Lung (tissue), 12 donors: ENCODE data around the gene ACACA. TPM values are rescaled to one million over a fixed set of nuclear protein-coding genes. Genes with fewer than 3 reads are reported as not detected.

ENCODE experiments used
- ATAC-seq: fragments of 200-7000 bp; cut with Tn5 transposase; one replicate; pipeline ENCODE4 v1.9.1; 2020; ENCODE audit warnings: moderate number of reproducible peaks; ENCODE audit not compliant: insufficient read depth, low FRiP score
- DNase-seq, 3 donors: peaks; one replicate each; pipeline ENCODE4 v3.0.0-alpha.2; 2013 to 2017
- H3K27ac ChIP-seq, 2 donors: one replicate each; pipeline ENCODE4 v1.5.1; 2013; ENCODE audit warnings: mild to moderate bottlenecking in 2 of 2, moderate library complexity in 2 of 2, control low read depth in 1 of 2, inconsistent platforms in 1 of 2, low read depth in 1 of 2, low read length in 1 of 2
- H3K27me3 ChIP-seq, 3 donors: one replicate each; pipeline ENCODE4 v1.5.1; 2013; ENCODE audit warnings: low read length in 2 of 3; ENCODE audit not compliant: control insufficient read depth in 3 of 3, insufficient read depth in 3 of 3
- H3K36me3 ChIP-seq, 4 donors: one replicate each; pipeline ENCODE4 v1.5.1; 2013; ENCODE audit warnings: low read length in 4 of 4, mild to moderate bottlenecking in 1 of 4, moderate library complexity in 1 of 4; ENCODE audit not compliant: control insufficient read depth in 4 of 4, insufficient read depth in 4 of 4
- H3K4me1 ChIP-seq, 5 donors: one replicate each; pipeline ENCODE4 v1.5.1; 2013; ENCODE audit warnings: low read length in 5 of 5, mild to moderate bottlenecking in 2 of 5, moderate library complexity in 1 of 5; ENCODE audit not compliant: control insufficient read depth in 5 of 5, insufficient read depth in 5 of 5
- H3K4me3 ChIP-seq: one replicate; pipeline ENCODE4 v1.5.1; 2013; ENCODE audit warnings: mild to moderate bottlenecking, control low read depth, moderate library complexity
- H3K9ac ChIP-seq, 2 donors: one replicate each; pipeline ENCODE4 v1.5.1; 2013; ENCODE audit warnings: low read length in 2 of 2, control low read depth in 1 of 2; ENCODE audit not compliant: insufficient read depth in 1 of 2
- H3K9me3 ChIP-seq, 4 donors: one replicate each; pipeline ENCODE4 v1.5.1; 2013; ENCODE audit warnings: low read length in 3 of 4, mild to moderate bottlenecking in 1 of 4, moderate library complexity in 1 of 4; ENCODE audit not compliant: control insufficient read depth in 4 of 4, insufficient read depth in 3 of 4
- WGBS, 2 donors: extraction: QIAGEN DNeasy Blood & Tissue Kit; methylation state at CpG; one replicate each; pipeline ENCODE4 v1.1.7; 2013; 5-methylcytosine and 5-hydroxymethylcytosine counted together
- polyA plus RNA-seq, 2 donors: library from polyadenylated mRNA; stranded (reverse); fragments of 200-250 nt; gene quantifications; one replicate each; pipeline ENCODE4 v1.2.1, GENCODE V29; 2013
- total RNA-seq, 2 donors: library from RNA; depleted of rRNA in 1 of 2; stranded (reverse); fragments of >200 nt in 1 of 2; gene quantifications; one replicate each; pipeline ENCODE4 v1.2.1, GENCODE V29; 2014 to 2021
- TF ChIP-seq, protein P1 (sequence below): IDR thresholded peaks from 2 replicates; pipeline ENCODE4 v1.5.1; 2012; ENCODE audit warnings: mild to moderate bottlenecking; ENCODE audit errors: control extremely low read depth, extremely low read depth
- donor health status: control.
- donor health status: control.
- donor health status: Bipolar disorder and iron deficiency.
- donor health status: healthy.
- donor health status: DM: yes; HTN: yes; CAD: no.

The ACACA gene
- total and polyA plus RNA-seq, 4 donors, result 26.0 to 111 (median 55.6) TPM

DNA sequence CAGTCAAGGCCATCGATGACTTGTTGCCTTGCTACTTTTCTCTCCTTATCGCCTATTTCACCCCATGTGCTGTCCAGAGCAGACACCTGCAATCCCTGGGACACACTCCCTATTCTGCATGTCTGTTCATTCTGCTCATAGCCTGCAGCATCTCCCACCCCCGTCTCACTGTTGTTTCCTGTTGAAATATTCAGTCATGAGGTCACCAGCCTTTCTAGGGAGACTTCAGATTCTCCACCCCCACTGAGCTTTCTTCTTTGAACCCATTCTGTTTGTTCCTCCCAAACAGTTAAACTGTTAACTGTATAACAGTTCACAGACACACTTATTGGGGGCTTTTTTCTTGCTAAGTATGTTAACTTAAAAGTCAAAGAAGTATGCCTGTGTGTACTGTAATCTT lies 363.4 kb downstream of the ACACA start:
- Histone ChIP-seq H3K4me3 (no peak overlapping the region), H3K36me3 (peaks cover 0 to 3% (median under 1%) of the 10 kb centered on the region in 4 donors), H3K9me3 (no peaks in the 10 kb centered on the region), H3K9ac (no peak overlapping the region), H3K27ac (no peak overlapping the region), H3K4me1 (peaks cover 0 to 9% (median 7%) of the 10 kb centered on the region in 5 donors), H3K27me3 (no peaks in the 10 kb centered on the region)
- DNase-seq (no peak), ATAC-seq (no peak)
- WGBS, 2 donors, result 79 to 85% methylated on average over 3 of the region's 3 CpGs
- TF ChIP-seq, protein P1, sequence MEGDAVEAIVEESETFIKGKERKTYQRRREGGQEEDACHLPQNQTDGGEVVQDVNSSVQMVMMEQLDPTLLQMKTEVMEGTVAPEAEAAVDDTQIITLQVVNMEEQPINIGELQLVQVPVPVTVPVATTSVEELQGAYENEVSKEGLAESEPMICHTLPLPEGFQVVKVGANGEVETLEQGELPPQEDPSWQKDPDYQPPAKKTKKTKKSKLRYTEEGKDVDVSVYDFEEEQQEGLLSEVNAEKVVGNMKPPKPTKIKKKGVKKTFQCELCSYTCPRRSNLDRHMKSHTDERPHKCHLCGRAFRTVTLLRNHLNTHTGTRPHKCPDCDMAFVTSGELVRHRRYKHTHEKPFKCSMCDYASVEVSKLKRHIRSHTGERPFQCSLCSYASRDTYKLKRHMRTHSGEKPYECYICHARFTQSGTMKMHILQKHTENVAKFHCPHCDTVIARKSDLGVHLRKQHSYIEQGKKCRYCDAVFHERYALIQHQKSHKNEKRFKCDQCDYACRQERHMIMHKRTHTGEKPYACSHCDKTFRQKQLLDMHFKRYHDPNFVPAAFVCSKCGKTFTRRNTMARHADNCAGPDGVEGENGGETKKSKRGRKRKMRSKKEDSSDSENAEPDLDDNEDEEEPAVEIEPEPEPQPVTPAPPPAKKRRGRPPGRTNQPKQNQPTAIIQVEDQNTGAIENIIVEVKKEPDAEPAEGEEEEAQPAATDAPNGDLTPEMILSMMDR, result no peak

DNA sequence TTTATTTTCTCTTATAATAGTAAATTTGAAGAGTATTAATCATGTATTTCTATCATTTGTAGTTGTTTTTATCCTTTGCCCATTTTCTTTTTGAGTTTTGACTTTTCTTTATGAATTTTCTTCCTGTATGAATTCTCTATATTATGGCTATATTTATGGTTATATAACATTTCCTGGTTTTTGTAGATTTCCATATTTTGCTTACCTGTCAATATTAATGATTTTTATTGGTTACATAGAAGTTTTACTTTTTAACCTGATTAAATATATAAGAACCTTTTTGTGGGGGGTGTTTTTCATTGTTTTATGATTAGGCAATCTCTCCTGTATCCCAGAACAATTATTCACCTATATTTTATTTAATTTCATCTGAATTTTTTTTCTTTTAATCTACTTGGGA lies 364.7 kb downstream of the ACACA start:
- DNase-seq, result no peak
- no peaks in the 10 kb centered on the region for H3K27me3 ChIP-seq
- peaks cover 0 to 9% (median 5%) of the 10 kb centered on the region in 5 donors for H3K4me1 ChIP-seq
- no peak overlapping the region for H3K4me3 ChIP-seq
- no peak overlapping the region for H3K9ac ChIP-seq
- H3K9me3 ChIP-seq, result no peaks in the 10 kb centered on the region
- H3K27ac ChIP-seq, result no peak overlapping the region
- peaks cover 0 to 10% (median 2%) of the 10 kb centered on the region in 4 donors for H3K36me3 ChIP-seq
- TF ChIP-seq, protein P1, result no peak
- no peak for ATAC-seq

DNA sequence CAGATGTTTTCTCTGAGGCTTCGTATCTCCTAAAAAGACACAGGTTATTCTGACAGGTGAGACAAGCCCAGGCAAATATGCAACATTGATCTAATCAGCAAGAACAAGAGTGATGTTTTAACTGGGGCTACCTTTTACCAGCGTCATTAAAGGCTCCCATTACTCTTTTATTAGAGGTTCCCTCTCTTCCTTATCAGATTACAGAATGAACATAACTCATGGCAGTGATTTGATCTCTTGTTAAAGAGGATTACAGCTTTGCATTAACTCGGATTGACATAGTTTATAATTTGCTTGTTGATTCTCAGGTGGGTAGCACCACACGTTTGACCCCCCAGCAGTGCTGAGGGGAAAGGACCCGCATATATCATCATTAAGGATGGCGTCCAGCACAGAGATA lies 367.4 kb downstream of the ACACA start:
- Histone ChIP-seq H3K4me1 (no peaks in the 10 kb centered on the region), H3K9me3 (no peaks in the 10 kb centered on the region), H3K9ac (no peak overlapping the region), H3K4me3 (no peak overlapping the region), H3K27me3 (no peaks in the 10 kb centered on the region), H3K36me3 (peaks cover 0 to 10% (median 5%) of the 10 kb centered on the region in 4 donors), H3K27ac (no peak overlapping the region)
- TF ChIP-seq, protein P1, result no peak
- WGBS, 2 donors, result 82 to 92% methylated on average over 6 of the region's 6 CpGs
- no peak for DNase-seq
- ATAC-seq, result no peak

DNA sequence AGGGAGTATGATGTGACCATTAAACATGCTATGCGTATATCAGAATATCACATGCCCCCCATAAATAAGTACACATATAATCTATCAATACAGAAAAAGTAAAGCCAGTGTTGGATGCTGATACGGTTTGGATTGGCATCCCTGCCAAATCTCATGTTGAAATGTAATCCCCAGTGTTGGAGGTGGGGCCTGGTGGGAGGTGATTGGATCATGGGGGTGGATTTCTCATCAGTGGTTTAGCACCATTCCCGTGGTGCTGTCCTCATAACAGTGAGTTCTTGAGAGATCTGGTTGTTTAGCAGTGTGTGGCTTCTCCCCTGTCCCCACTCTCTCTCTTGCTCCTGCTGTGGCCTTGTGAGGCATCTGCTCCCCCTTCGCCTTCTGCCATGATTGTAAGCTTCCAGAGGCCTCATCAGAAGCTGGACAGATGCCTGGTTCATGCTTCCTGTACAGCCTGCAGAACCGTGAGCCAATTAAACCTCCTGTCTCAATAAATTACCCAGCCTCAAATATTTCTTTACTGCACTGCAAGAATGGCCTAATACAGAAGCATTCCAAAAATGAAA lies 369.0 kb downstream of the ACACA start:
- no peak overlapping the region for H3K9ac ChIP-seq
- H3K27me3 ChIP-seq, result no peaks in the 10 kb centered on the region
- DNase-seq (no peak), ATAC-seq (no peak)
- H3K36me3 ChIP-seq, result peaks cover 0 to 8% (median 6%) of the 10 kb centered on the region in 4 donors
- TF ChIP-seq, protein P1, result no peak
- no peak overlapping the region for H3K4me3 ChIP-seq
- no peaks in the 10 kb centered on the region for H3K4me1 ChIP-seq
- H3K9me3 ChIP-seq, result no peaks in the 10 kb centered on the region
- WGBS, 2 donors, result 90 to 91% methylated on average over 5 of the region's 5 CpGs
- H3K27ac ChIP-seq, result no peak overlapping the region
